Panc1 (cell line): ENCODE results near the gene MARCKSL1.

ENCODE experiments used
- POLR2AphosphoS5 ChIP-seq: IDR thresholded peaks from 2 replicates; pipeline ENCODE4 v1.6.1; 2012; ENCODE audit warnings: mild to moderate bottlenecking, low read depth, low read length, moderate library complexity
- REST ChIP-seq, 2 experiments: IDR thresholded peaks; 2 replicates each; pipeline ENCODE4 v1.6.1; 2011 to 2012; ENCODE audit warnings: low read depth in 2 of 2, control low read depth in 1 of 2, low read length in 1 of 2, mild to moderate bottlenecking in 1 of 2, moderate library complexity in 1 of 2; ENCODE audit not compliant: insufficient read depth in 1 of 2
- SIN3A ChIP-seq: IDR thresholded peaks from 2 replicates; pipeline ENCODE4 v1.6.1; 2012; ENCODE audit warnings: low read depth, mild to moderate bottlenecking, low read length, moderate library complexity, borderline replicate concordance; ENCODE audit not compliant: insufficient read depth
- TF ChIP-seq, protein P1 (sequence below): fragments of 450-650 bp; IDR thresholded peaks from 2 replicates; pipeline ENCODE4 v1.5.1; 2017; ENCODE audit warnings: mild to moderate bottlenecking

DNA sequence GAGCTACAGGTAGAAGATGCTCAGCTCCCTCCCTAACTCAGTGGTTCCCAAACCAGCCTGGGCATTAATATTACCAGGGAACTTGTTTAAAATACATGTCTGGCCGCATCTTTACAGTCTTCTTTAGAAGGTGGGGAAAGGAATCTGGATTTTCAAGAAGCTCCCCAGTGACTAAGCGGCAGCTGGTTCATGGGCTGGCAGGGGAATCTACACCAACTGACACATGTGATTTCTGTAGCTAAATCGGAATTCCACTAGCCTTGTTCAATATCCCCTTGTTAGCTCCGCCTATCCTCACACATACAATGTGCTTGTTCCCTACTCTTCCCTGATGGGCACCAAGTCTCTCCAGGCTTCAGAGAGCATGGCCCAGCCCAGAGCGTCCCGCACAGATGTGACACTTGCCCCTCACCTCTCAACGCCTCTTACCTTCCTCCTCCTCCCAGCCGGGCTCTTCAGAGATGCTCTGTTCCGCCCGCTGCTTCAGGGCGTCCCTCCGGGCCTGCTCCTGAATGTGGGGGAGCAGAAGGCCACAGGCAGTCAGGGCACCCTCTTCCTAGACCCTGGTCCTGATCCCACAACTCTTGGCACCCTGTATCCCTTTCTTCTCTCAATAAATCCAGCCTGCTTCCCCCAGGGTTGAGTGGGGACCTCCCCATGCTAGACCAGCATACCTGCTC lies 41.6 kb upstream of the MARCKSL1 start:
- TF ChIP-seq REST (IDR thresholded peaks at IDR 0.05; ENCODE audit: insufficient read depth in 1 of 2, low read depth in 2 of 2, low read length in 1 of 2) (no peak), SIN3A (no peak), POLR2AphosphoS5 (no peak)
- TF ChIP-seq, protein P1, sequence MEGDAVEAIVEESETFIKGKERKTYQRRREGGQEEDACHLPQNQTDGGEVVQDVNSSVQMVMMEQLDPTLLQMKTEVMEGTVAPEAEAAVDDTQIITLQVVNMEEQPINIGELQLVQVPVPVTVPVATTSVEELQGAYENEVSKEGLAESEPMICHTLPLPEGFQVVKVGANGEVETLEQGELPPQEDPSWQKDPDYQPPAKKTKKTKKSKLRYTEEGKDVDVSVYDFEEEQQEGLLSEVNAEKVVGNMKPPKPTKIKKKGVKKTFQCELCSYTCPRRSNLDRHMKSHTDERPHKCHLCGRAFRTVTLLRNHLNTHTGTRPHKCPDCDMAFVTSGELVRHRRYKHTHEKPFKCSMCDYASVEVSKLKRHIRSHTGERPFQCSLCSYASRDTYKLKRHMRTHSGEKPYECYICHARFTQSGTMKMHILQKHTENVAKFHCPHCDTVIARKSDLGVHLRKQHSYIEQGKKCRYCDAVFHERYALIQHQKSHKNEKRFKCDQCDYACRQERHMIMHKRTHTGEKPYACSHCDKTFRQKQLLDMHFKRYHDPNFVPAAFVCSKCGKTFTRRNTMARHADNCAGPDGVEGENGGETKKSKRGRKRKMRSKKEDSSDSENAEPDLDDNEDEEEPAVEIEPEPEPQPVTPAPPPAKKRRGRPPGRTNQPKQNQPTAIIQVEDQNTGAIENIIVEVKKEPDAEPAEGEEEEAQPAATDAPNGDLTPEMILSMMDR: no peak
